ENCODE measurements around the gene CMSS1.

The CMSS1 gene

DNA sequence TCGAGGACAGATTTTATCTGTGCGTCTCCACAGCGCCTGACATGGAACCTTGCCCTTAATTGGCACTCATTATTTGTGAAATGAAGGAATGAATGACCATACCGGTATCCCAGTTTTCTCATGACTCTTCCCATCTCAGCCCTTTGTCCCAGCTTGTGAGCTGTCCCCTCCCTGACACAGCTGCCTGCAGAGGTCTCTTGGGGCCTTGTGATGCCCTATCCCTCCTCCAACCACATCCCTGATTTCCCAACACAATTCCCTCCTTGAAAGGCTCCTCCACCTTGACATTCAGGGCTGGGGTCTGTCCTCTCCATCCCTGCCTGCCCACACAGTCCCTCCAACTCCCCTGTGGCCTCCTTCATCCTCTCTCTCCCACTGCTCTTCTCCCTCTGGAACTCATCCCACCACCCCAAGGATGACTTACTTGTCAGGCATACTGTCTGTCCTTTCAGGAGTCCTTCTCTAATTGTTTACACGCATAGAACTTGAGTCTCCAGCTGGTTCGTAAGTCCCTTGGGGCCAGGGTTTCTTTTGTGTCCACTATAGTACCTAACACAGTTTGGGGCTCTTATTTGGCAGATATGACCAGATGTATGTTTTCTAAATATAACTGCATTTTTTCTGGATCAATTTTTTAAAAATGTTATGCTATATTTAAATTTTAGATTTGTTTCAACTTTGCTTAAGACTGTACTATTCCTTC is 332.2 kb downstream of the CMSS1 start:
- DNase-seq (ENCODE audit: low spot score): no peak

DNA sequence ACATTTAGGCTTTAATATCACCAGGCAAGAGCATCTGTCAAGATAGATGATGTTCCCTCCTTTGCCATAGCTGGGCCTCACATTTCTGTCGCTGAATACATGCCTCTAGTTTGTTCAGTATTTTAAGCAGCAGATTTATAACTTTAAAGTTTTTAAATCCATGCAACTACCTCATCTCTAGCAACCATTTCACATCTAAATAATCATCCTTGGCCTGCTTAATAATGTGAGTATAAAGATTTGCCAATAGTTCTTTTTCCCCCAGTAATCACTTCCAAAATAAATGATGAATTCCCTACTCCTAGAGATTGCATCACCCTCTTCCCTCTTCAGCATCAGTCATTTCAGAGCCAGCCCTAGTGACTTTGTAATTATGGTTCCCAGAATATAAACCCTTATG is 332.8 kb downstream of the CMSS1 start:
- DNase-seq (ENCODE audit: low spot score): no peak

DNA sequence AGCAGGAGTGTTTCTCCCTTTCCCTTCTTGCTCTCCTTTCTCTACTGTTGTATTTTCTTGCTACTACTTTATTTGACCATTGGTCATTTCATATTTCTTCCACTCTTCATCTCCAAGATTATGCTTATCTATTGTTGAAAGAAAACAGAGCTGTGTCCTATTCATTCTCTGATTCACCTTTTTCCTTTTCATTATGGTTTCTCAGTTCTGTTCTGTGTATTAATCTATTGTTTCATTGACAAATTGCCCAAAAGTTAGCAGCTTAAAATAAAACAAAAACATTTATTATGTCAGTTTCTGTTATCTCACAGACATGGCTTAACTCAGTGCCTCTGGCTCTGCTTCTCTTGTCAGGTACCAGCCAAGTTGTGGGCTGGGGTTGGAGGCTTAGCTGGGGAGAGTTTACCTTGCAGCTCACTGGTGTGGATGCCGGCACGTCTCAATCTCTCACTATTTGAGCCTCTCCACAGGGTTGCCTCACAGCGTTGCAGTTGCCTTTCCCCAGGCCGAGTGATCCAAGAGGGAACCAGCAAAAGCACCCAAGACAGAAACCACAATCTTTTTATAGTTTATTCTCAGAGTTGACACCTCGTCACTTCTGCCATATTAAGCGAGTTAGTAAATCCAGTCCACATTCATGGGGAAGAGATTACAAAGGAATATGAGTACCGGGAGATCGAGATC is 333.5 kb downstream of the CMSS1 start:
- DNase-seq (ENCODE audit: low spot score): no peak

DNA sequence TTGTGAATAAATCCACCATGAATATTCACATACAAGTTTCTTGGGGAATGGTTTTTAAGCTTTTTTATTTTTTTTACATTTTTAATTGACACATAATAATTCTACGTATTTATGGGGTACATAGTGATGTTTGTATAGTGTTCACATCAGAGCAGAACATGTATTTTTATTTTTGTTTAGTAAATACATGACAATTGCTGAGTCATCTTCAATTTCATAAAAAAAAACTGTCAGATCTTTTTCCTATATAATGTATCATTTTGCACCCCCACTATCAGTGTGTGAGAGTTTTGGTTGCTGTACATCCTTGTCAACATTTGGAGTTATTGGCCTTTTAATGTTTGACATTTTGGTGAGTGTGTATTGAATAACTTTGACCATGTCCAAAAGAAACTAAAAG is 336.5 kb downstream of the CMSS1 start:
- no peak for DNase-seq (ENCODE audit: low spot score)

DNA sequence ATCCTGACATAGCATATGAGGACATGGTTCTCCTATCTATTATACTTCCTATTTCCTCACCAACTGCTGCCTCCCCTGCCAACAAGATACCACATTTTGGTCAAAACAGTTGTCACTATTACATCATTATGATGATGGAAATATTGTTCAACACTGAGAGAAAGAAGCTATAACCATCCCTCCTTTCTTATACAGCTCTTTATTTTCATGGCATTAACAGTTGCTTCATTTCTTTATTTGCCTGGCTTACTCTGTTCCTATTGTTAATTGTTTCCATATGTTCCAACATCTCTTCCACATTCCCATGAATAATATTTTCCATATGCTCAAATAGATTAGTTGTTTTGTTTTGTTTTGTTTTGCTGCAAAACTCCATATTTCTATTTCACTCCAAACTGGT is 337.5 kb downstream of the CMSS1 start:
- no peak for DNase-seq (ENCODE audit: low spot score)

DNA sequence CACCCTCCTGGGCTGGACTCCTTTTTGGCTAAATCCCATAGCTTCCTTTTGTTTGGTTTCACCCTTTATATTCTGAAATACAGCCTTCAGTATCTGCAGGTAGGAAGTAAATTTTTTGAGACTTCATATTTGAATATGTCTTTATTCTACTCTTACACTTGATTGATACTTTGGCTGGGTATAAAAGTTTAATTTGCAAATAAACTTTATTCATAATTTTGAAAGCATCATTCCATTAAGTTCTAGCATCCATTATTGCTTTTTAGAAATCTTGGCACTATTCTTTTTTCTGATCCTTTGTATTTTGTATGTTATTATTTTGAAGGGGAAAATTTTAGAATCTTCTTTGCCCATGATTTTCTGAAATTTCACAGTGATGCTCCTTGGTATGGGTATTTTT is 337.9 kb downstream of the CMSS1 start:
- no peak for DNase-seq (ENCODE audit: low spot score)

DNA sequence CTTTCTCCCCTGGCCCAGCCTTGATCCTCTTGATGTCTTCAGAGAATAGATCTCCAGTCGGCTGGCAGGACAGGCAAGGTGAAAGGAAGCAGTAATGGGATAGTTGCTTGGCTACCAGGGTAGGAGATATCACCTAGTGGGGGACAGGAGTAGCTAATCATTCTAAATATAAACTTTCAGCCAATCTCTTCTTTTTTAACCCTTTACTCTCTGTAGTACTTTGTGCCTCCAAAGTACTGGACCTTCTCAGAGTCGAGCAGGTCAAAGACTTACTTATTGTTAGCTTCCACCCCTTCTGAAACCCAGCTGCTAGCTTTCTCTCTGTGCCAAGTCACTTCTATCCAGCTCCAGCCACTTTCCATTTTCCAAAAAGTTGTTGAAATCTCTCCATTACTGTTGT is 340.0 kb downstream of the CMSS1 start:
- no peak for DNase-seq (ENCODE audit: low spot score)

DNA sequence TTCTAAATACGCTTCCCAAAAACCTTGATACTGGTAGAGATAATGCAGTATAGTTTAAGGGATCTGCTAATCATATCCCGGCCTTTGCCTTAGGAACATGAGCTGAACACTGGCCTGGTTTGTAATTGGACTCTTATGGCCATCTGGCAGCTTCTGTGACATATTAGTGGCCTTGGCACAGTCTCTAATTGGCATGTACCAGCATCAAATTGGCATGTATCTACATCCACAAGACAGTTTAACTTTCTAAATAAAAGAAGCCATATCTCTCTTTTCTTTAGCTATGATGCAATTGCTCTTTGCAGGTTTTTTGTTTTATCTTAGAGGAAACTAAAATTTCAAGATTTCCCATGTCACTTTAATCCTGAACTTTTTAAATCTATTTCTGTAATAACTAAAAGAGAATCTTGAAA is 341.3 kb downstream of the CMSS1 start:
- DNase-seq (ENCODE audit: low spot score): no peak

DNA sequence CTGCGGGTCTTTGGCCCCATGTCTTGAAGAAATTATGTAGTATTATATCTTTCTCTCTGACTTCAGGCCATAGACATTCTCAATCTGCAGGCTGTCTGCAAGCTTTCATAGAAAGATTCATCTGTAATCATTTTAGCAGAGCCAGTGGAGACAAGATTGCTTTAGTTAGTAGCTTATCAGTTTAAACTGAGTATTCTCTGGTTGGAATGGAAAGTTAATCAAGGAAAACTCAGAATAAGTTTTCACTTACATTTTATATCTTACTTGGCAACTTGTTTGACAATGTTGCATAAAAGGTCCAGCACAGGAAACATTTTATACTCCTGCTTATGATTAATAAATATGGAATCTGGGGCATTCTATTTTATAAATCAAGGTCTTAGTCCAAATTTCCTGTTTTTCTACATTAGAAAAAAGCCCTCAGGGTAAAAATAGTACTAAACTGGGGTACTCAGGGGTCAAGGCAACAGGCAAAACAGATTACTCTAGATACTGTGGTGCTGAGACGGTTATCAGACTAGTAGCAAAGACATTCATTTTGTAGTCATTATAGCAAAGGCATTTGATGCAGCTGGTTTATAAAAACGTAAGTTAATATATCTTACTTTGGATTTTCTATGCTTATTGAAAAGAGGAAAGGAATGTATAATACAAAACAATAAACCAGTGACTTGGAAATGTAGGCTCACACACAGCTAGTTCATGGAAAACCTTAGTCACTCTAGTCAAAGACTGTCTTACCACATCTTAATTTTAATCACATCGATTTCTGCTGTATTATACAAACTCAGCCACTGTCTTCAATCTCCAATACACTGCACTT is 341.9 kb downstream of the CMSS1 start:
- no peak for DNase-seq (ENCODE audit: low spot score)

DNA sequence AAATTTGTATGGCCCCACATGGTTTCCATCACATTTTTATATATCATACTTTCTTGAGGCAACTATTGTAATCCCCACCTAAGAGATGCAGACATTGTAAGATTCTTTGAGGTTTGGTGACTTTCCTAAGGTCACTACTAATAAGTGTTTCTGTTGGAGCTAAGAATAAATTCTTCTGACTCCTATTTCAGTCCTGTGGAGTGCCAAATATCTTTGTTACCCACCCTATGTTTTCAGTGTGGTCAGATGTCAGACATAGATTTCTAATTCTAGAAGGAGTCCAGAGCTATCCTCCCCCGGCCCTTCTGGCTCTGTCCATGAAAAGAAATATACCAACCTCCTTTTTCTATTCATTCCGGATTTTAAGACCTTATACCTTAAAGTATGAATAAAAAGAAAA is 342.9 kb downstream of the CMSS1 start:
- DNase-seq (ENCODE audit: low spot score): no peak

DNA sequence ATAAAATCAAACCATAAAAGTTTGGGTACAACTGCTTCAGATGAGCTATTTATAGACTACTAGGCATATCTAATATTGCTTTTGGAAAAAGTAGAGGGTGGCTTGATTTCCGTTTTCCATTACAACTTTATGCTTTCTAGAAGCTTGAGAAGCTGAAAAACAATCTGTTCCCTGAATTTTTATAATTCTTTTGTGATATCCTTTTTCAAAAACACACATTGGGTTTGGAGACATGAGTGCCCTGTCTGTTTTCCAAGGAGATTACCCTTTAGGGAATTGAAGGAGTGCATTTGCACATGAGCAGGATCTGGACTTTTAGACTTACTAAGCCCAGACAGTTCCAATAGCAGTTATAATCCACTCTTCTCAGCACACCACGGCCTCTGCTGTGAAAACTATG is 346.1 kb downstream of the CMSS1 start:
- no peak for DNase-seq (ENCODE audit: low spot score)

DNA sequence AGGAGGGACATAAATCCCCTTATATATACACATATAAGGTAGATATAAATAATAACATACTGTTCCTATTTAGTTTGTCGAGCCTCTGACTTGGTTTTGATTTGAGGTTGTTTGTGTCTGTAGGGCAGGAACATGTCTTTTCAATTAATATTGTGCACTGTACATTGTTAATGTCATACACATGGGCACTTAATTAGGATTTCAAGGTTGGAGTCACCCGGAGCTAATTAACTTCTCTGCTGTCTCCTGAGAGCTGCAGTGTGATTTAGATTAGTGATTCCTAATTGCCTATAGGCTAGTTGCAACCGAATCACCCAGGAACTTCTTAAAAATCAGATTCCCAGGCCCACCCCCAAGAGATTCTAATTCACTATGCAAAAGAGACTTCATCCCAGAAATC is 347.1 kb downstream of the CMSS1 start:
- no peak for DNase-seq (ENCODE audit: low spot score)

DNA sequence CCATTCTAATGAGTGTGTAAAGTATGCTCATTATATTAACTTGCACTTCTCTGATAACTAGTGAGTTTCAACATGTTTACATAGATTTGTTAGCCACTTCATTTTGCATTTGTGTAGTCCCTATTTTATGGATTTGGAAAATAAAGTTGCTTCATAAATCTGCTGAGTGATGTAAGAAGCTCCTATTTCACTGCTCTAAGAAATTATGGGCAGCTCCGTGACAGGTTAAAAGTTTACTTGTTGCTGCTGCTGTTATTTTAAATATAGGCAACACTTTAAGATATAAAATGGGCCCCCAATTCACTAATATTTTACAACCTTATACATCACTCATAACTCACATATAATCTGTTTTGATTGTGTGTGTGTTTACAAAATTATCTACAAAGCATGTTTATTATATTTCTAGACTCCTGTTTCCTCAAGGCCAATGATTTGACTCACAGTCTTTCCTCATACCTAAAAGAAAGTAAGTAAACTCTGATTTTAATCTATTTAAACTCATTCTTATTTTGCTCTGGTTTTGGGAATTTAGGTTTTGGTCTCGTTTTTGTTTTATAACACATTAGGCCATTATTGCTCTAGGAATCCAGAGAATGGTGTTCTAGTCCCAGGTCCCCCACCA is 348.4 kb downstream of the CMSS1 start:
- DNase-seq (ENCODE audit: low spot score): no peak

DNA sequence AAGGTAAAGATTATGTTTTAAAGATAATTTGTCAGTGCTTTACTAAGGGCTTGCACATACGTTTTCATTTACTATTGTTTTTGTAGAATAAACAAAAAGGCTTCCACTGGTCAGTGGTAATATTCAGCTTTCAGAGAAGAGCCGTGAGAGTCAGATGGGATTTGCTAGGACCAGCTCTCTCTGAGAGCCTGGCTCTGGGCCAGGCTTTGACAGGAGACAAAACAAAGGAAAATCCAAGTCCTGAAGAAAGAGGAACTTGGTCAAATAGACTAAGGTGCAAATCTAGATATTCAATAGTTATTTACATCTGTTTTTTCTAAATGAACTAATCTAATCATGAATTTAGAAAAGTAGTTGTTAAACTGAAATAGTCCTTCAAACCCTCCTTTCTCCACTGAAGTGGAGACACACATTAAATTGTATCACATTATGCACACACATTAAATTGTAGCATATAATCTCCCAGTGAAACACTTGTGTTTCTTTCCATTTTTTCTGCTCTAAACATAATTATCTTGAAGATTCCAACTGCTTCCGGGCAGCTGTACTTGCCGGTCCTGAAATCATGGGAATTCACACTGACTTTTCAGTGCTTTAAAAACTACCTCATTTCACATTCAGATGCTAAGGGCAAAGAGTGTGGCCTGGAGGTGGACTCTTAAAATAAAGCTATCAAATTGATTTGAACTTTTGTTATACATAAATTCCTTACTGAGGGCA is 351.7 kb downstream of the CMSS1 start:
- no peak for DNase-seq (ENCODE audit: low spot score)

DNA sequence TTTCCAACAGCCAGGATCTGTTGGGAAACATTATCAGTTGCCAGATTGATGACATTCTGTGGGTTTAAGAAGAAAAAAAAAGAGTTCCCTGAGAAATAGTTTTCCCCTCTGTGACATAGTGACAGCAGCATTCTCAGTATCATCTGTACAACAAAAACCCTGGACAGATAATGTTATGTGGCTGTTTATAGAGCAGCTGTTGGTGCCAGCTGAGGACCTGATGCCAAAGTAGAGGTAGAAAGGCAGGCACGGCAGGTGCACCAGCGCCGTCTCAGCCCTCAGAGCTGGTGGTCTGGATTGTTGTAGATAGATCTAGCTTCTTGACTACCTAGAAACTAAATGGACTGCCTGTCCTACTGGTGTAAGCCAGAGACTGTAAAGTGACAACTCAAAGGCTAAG is 352.8 kb downstream of the CMSS1 start:
- no peak for DNase-seq (ENCODE audit: low spot score)

DNA sequence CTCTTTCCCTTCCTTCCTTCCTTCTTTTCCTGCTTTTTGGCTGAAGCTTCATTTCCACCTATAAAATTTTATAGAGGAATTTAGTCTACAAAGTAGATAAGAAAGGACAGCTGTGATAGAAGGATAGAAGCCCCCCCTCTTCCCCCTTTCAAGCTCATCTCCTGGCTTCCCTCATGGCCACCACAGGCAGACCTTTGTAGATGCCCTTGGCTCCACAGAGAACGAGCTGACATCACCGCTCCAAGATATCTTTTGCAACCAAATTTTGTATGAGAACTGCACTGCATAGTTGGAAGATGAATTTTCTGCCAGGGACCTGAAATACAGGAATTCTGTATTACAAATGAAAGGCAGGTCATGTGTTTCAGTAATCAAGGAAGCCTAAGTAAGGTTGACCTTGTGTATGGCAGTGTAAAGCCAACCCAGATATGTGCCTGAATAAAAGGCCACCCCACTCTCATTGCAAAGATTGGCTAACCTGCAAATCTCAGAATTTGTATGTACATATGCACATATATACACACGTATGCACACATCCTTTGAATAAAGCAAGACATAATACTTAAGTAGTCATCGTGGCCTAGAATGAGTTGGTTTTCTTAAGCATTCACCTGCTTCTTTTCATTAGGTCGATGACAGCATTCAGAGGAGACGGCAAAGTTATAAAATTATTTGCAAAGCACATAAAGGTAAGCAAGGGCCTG is 353.7 kb downstream of the CMSS1 start:
- DNase-seq (ENCODE audit: low spot score): no peak

DNA sequence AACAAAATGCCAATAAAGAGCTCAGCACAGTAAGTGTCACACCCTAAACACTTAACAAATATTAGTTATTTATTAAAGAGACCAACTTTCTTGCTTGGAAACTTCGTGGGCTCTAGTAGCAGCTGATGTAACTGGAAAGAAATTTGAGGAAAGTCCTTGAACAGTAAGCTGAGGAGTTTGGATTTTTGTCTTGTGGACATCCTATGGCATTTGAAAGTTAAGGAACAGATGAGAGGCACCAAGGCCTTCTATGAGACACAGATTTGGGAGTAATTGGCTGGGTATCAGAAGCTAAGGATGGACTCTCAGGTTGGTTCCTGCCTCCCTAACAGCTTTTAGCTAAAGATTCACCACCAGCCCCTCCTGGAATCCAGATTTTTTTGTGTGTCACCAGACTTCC is 356.3 kb downstream of the CMSS1 start:
- DNase-seq (ENCODE audit: low spot score): no peak

DNA sequence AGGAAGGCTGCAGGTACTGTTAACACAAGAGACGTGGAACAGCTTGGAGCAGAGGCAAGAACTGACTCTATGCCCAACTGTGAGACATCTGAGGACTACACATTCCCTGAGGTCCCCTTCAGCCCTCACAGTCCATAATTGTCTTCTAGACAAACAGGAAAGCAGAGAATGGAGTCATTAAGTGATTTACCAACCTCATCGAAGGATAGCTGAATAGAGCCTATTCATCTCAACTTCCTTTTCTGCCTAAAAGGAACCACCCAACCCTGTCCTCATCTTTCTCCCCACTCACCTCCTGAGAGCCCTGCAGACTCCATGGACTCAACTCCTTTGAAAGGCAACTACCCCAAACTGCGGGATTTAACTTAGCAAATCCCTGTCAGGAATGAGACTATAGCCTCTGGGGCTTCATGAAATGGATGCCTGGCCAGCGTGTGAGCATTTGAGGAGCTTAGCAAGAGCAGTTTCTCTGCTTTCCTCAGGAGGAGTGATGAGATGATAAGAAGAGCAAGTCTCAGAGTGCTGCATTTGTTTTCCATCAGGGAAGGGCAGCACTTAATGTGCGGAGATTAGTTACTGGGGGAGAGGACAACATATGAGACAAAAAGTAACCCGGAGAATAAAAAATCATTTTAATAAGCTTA is 358.1 kb downstream of the CMSS1 start:
- no peak for DNase-seq (ENCODE audit: low spot score)

DNA sequence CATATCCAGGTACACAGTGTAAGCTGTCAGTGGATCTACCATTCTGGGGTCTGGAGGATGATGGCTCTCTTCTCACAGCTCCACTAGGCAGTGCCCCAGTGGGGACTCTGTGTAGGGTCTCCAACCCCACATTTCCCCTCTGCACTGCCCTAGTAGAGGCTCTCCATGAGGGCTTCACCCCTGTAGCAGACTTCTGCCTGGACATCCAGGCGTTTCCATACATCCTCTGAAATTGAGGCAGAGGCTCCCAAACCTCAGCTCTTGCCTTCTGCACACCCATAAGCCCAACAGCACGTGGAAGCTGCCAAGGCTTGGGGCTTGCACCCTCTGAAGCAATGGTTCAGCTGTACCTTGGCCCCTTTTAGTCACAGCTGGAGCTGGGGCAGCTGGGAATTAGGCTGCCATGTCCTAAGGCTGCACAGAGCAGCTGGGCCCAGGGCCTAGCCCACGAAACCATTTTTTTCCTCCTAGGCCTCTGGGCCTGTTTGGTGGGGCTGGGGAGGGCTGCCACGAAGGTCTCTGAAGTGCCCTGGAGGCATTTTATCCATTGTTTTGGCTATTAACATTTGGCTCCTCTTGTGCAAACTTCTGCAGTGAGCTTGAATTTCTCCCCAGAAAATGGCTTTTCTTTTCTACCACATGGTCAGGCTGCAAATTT is 362.2 kb downstream of the CMSS1 start:
- DNase-seq (ENCODE audit: low spot score): no peak

DNA sequence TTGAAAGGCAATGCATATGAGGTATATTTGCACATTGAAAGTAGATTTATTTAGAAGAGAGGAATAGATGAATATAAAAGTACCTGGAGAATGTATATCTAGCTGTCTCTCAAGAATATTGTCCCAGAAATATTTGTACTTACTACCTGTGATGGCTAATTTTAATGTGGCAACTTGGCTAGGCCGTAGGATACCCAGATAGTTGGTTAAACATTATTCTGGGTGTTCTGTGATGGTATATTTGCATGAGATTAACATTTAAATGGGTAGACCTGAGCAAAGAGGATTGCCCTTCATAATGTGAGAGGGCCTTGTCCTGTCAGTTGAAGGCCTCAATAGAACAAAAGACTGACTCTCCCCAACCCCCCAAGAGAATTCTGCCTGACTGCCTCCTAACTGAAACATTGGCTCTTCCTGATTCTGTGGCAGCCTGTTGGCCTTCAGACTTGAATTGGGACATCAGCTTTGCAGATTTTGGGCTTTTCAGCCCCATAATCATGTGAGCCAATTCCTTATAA is 366.0 kb downstream of the CMSS1 start:
- no peak for DNase-seq (ENCODE audit: low spot score)

Data from SW480 (cell line).